ENCODE measurements around the gene ZNF385B.

- no peak for TF ChIP-seq EZH2 (IDR thresholded peaks at IDR 0.05)
- TF ChIP-seq, protein P1, sequence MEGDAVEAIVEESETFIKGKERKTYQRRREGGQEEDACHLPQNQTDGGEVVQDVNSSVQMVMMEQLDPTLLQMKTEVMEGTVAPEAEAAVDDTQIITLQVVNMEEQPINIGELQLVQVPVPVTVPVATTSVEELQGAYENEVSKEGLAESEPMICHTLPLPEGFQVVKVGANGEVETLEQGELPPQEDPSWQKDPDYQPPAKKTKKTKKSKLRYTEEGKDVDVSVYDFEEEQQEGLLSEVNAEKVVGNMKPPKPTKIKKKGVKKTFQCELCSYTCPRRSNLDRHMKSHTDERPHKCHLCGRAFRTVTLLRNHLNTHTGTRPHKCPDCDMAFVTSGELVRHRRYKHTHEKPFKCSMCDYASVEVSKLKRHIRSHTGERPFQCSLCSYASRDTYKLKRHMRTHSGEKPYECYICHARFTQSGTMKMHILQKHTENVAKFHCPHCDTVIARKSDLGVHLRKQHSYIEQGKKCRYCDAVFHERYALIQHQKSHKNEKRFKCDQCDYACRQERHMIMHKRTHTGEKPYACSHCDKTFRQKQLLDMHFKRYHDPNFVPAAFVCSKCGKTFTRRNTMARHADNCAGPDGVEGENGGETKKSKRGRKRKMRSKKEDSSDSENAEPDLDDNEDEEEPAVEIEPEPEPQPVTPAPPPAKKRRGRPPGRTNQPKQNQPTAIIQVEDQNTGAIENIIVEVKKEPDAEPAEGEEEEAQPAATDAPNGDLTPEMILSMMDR (IDR thresholded peaks at IDR 0.05 in 2 of 3, conservative IDR thresholded peaks at IDR 0.05 in 1 of 3; ENCODE audit: borderline replicate concordance in 1 of 3, insufficient read depth in 1 of 3, low read depth in 2 of 3, low read length in 2 of 3): no peak
- peak; percentile 39; the same call in 1 of the 2 replicates for TF ChIP-seq SP1 (IDR thresholded peaks at IDR 0.05; ENCODE audit: low read depth)
Measured at GRCh38 chr2:179454443-179455171, 406.8 kb downstream of the ZNF385B start.

All from HCT116 (cell line).